Gastroesophageal sphincter (tissue), 3 donors: ENCODE measurements around the gene MEIS2.

Experiments used
- POLR2A ChIP-seq, 2 donors: fragments of 450-650 bp; IDR thresholded peaks; one replicate each; pipeline ENCODE4 v1.6.1; 2017; ENCODE audit warnings: antibody characterized with exemption in 2 of 2, mild to moderate bottlenecking in 2 of 2, moderate library complexity in 1 of 2
- TF ChIP-seq, protein P1 (sequence below), 4 experiments: fragments of 200-600 bp in 2 of 4; fragments of 450-650 bp in 2 of 4; sonication (generic) in 1 of 4; IDR thresholded peaks; one replicate each; pipeline ENCODE4 v1.5.1; 2017 to 2019; ENCODE audit warnings: antibody characterized with exemption in 4 of 4, mild to moderate bottlenecking in 2 of 4, moderate library complexity in 2 of 4

DNA sequence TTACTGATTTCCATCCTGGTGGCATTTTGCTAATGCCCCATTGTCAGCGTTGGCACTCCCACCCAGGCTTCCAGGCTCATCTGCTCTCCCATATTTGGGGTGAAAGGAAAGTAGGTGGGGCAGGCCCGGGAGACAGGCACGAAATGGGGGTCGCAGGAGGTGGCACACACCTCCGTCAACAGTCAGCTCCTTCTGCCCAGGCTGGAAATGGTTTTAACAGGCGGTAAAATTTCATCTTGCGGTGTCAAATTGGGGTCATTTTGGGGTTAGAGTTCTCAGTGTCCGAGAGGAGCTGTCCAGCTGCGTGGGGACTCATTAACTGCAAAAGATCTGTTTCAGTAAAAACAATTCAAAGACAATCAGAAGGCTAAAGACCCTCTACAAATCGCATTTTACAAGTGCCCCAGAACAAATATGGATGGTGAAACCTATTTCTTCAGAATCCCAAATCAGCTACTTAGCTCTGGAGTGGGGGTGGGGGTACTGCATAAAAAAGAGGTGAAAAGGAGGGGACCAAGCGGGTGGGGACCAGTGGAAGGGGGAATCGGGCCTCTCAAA is 4.2 kb upstream of the MEIS2 start:
- TF ChIP-seq, protein P1, sequence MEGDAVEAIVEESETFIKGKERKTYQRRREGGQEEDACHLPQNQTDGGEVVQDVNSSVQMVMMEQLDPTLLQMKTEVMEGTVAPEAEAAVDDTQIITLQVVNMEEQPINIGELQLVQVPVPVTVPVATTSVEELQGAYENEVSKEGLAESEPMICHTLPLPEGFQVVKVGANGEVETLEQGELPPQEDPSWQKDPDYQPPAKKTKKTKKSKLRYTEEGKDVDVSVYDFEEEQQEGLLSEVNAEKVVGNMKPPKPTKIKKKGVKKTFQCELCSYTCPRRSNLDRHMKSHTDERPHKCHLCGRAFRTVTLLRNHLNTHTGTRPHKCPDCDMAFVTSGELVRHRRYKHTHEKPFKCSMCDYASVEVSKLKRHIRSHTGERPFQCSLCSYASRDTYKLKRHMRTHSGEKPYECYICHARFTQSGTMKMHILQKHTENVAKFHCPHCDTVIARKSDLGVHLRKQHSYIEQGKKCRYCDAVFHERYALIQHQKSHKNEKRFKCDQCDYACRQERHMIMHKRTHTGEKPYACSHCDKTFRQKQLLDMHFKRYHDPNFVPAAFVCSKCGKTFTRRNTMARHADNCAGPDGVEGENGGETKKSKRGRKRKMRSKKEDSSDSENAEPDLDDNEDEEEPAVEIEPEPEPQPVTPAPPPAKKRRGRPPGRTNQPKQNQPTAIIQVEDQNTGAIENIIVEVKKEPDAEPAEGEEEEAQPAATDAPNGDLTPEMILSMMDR (IDR thresholded peaks at IDR 0.05), result no peak
- no peak for TF ChIP-seq POLR2A (IDR thresholded peaks at IDR 0.05)
